Cortex of kidney (tissue), 1 donor: Measurements from ENCODE around the gene LRIT1.

Experiments
- DNase-seq: peaks from one replicate; lab custom pipeline; 2025; lab: John Stamatoyannopoulos, UW

Gene LRIT1

DNA sequence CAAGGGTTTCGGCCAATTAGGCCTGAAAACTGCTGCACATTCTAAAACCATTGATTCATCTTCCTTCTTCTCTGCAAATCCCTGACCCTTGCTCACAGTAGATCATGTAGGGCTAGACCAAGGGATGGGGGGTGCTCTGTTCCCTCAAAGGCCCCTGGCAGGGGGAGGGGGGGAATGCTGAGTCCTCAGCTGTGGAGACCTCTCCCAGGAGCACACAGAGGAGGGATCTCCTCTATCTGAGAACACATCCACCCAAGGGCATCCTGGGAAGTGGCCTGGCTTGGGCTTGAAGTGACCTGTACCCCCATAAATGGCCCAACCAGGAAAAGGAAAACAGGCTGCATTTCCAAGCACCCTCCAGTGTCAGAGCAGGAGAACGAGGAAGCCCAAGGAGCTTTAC is 48.0 kb downstream of the LRIT1 start:
- DNase-seq, result no peak

DNA sequence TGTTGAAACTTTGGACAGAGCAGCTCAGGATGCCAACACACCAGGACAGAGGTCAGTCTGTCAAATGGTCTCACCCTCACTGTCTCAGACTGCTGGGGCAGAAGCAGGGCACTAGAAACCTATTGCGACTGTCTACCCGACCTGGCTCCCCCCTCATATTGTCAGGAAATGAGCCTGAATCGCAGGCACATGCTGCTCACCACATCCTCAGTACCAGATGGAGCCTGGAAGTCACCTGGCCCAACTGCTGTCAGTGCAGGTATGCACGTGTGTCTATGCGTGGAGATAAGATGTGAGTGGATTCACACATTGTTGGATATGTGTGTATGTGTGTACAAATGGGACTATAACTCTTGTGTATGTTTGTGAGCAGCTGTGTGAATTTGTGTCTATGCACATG is 50.2 kb downstream of the LRIT1 start:
- no peak for DNase-seq

DNA sequence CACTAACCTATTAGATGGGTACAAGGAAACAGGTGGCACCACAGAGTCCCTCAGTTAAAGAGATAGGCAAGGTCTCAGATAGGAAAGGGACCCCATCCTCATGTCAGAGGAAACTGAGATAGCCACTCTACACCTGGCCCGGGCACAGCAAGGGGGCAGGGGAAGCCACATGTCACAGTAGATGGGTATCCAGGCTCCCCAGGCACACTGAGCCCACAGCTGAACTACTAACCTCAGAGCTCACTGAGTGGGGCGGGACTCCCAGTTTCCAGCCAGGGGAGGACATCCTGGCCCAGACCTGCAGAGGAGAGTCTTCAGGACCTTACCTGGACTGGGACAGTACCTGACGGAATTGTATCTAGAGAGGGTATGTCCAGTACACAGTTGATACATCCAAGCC is 50.7 kb downstream of the LRIT1 start:
- DNase-seq, result no peak

DNA sequence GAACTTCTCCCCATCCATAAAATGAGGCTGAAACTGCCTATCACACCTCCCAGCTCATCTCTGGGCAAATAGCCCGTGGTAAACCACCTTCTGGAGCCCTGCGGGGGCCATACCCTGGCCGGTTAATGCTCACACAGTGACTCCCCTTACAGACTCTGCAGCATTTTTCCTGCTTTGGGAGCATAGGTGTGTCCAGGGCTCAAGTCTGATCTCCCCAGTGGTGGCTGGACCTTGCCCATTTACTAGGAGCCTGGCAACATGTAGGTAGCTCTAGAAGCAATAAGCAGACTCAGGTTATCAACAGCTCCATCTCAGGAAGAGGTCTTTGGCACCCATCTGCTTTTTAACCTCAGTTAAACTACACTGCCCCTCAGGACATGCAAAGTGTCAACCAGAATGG is 52.5 kb downstream of the LRIT1 start:
- no peak for DNase-seq

DNA sequence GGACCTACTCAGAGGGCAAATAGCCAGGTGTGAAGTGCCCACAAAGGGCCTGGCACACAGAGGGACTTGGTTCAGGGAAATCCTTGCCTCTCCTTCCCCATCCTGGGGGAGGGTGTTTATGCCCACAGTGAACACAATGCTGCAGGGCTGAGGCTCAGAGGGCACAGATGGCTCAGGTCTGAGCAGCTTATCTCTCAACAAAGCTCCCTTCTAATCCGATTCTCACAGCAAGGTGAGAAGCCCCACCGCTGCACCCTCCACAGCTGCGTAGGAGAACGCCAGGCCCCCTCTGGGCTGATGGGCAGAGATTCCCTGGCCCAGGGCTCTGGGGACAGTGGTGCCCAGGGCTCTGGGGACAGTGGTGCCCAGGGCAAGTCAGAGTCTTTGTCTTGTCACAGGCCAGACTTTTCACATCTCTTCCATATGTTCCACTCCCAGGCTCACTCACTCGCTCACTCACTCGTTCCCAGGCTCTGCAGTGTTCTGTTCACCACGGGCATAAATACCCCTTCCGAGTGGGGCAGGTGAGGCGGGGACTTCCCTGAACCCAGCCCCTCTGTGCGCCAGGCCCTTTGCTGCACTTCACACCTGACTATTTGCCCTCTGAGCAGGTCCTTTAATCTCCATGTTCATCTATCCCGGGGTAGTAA is 55.7 kb downstream of the LRIT1 start:
- DNase-seq, result no peak

DNA sequence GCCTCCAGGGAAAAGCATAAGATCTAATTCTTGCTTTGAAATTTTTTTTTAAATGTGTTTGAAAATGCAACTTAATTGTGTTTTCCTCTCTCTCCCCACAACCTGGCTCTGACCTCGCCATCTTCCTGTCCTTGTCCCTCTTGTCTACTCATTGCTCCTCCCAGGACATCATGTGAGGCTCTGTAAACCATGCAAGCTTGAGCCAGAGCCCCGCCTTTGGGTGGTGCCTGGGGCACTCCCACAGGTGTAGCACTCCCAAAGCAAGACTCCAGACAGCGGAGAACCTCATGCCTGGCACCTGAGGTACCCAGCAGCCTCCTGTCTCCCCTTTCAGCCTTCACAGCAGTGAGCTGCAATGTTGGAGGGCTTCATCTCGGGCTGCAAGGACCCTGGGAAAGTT is 56.8 kb downstream of the LRIT1 start:
- DNase-seq, result no peak

DNA sequence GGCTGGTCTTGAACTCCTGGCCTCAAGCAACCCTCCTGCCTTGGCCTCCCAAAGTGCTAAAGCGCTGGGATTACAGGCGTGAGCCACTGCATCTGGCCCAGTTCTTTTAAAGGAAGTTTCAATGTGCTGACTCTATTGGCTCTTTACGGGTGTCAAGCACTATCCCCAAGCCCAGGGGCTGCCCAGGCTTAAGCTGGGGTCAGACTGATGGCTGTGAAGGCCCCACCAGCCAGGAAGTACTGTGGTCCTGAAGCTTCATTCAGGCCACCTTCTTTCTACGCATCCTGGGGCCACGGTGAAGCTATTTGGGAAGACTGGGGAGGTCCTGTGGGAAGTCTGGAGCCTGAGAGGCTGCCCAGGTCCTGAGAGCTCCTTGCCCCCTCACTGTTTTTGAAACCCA is 59.7 kb downstream of the LRIT1 start:
- no peak for DNase-seq
